AG09309 (cell line): ENCODE results near the gene GABARAP.
A peak's percentile ranks its signal among the peaks of the same experiment; 100 is the strongest.

Source experiments
- DNase-seq: peaks from one replicate; pipeline ENCODE4 v3.0.0-alpha.2; 2010; ENCODE audit warnings: low read depth
- H3K4me3 ChIP-seq: 2 replicates; pipeline ENCODE4 v1.5.1; 2011; ENCODE audit warnings: mild to moderate bottlenecking, low read depth, low read length, moderate library complexity; ENCODE audit not compliant: control insufficient read depth
- TF ChIP-seq, protein P1 (sequence below): IDR thresholded peaks from 2 replicates; pipeline ENCODE4 v1.5.1; 2011; ENCODE audit warnings: mild to moderate bottlenecking, low read depth, low read length, inconsistent platforms; ENCODE audit not compliant: insufficient read depth, control insufficient read depth; ENCODE audit errors: missing control alignments

GABARAP gene

DNA sequence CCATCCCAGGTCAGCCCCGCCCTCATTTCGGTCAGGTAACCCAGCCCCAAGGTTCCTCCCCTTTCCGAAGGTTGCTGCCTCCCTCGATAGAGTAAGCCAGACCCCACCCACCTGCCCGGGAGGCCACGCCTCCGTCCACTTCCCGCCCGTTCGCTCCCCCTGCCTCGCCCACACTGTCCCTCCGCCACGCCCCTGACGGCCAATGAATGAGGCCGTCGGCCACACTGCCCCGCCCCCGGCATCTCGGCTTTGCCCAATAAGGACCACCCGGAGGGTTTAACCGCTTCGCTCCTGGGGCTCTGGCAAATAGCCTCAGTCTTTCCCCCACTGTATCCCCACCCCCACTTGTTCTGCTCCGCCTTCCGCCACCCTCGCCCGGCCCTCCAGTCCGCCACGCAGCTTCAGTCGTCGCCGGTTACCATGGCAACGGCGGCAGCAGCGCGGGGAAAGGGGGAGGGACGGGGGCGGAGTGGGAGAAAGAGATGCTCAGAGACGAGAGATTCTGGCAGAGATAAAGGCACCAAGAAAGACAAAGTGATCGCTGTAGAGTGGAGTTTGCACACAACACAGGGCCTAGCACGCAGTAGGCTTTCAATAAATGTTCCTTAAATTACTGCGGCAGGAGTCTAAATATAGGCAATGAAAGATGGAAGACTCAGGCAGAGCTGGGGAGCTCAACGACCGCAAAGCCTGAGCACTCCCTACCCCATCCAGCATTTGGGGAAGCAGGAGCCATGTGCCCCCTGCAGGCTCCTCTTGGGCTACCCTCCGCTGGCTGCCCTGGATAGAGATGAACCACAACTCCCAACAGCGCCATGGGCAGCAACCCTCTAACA is 27.7 kb downstream of the GABARAP start:
- TF ChIP-seq, protein P1, sequence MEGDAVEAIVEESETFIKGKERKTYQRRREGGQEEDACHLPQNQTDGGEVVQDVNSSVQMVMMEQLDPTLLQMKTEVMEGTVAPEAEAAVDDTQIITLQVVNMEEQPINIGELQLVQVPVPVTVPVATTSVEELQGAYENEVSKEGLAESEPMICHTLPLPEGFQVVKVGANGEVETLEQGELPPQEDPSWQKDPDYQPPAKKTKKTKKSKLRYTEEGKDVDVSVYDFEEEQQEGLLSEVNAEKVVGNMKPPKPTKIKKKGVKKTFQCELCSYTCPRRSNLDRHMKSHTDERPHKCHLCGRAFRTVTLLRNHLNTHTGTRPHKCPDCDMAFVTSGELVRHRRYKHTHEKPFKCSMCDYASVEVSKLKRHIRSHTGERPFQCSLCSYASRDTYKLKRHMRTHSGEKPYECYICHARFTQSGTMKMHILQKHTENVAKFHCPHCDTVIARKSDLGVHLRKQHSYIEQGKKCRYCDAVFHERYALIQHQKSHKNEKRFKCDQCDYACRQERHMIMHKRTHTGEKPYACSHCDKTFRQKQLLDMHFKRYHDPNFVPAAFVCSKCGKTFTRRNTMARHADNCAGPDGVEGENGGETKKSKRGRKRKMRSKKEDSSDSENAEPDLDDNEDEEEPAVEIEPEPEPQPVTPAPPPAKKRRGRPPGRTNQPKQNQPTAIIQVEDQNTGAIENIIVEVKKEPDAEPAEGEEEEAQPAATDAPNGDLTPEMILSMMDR, result peak; percentile 70
- H3K4me3 ChIP-seq, result peak overlapping the region; percentile 65
- peak; percentile 84 for DNase-seq

DNA sequence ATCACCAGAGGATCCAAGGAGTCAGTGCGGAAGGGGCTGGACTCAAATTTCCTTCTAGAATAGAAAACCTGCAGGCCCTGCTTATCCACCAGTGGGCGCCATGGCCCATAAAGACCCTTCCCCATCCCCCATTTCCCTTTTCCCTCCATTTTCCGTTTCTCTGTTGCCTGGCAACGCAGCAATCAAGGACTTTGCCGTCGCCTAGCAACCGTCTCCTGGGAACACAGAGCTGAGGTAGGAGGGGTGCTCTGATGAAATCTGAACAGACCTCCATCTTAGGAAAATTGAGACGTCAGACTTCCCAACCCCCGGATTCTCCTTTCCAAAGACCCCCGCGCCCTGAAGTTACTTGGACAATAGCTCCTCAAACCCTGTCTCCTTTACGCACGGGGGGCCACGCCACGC is 28.4 kb downstream of the GABARAP start:
- H3K4me3 ChIP-seq, result peak overlapping the region; percentile 65
- TF ChIP-seq, protein P1, result peak; percentile 36
- no peak for DNase-seq

DNA sequence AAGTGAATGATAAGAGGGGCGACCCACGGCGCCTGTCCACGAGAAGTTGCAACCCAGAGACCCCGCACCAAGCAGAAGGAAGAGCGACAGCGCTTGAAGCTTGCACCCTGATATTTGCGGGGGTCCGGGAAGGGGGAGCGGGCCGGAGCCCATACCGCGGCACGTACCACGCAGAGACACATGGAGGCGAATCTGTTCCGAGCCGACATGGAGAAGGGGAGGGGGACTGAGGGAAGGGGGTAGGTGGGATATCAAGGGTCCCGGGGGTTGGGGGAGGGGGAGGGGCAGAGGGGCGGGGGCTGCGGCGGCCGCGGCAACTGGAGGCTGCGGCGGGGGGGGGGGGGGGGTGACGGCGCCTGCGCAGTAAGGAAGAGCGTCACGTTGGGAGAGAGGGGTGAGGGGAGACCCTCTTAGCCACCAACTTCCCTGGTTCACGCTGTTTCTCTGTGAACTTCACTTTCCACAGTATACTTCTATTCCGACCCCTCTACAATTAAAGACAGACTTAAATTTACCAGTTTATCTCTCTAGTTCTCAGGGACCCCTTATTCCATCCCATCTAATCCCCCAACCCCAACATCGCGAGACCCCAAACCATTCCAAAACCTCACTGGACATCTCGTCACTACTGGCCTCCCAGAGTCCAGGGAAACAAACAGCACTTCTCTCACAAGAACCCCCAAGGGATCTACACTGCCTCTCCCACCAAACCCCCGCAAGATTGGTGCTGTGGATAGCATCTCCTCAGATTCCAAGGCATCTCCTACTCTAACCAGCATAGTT is 30.6 kb downstream of the GABARAP start:
- TF ChIP-seq, protein P1, result no peak
- no peak for DNase-seq
- no peak overlapping the region for H3K4me3 ChIP-seq

DNA sequence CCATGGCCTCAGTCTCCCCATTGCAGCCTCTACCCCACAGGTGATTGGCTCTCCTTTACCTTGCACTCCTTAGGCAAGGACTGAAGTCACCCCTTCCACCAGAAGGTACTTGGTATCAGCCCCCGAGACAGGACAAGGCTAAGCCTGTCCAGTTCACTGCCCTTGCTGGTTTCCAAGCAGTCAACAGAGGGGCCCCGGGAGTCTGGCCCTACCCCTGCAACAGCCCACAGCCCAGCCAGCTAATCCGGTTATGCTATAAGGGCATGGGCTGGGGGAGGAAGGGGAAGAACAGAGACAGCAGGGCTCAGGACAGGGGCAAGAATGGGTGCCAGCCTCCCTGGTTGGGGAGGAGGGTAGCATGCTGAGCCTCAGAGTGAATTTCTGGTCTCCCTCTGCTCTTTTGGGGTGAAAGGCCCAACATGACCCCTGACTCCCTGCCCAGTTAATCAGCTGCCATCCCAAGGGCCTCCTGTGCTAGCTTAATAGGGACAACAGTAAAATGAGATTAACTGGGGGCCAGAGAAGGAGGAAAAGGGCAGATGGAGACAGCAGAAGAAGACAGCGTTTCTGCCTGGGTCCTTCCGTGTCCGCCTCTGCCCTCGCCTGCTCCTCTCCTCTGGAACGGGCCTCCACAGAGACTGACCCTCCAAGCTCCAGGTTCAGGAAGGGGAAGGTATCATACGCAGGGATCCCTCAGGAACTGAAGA is 33.3 kb downstream of the GABARAP start:
- DNase-seq, result no peak
- TF ChIP-seq, protein P1, result no peak
- no peak overlapping the region for H3K4me3 ChIP-seq

DNA sequence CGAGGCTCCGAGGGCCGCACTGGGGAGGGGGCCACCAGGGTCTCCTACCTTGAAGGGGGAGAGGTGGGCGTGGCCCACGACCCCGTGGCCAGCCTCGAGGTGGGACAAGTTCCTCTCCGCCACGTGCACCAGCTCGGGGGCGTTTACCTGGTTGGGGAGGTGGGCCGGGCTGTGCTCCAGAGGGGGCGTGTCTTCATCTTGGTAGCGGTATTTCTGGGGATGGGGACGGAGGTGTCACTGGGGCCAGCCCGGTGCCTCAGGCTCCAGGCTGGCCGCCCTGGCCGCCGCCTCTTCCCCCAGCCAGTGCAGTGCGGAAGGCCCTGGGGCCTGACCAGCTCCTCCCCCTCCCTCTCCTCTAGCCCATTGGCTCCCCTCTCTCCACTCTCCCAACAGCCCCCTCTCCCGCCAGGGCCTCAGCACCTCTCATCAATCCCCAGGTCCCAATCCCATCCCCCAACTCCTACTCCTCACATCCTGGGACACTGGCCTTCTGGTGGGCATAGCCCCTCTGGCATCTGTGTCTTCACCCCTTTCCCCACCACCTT is 34.1 kb downstream of the GABARAP start:
- TF ChIP-seq, protein P1, result no peak
- H3K4me3 ChIP-seq, result no peak overlapping the region

More for the DNA sequence above, 34.1 kb downstream of the GABARAP start:
- DNase-seq, result no peak
